HG03064 (cell line): Measurements from ENCODE around the gene RGS5.
"Not testable (repeated sequence)": the region's sequence is repeated elsewhere in the genome, so short reads cannot be mapped to it uniquely, and the experiment has no call there.

Source experiments
- ATAC-seq: cut with Tn5 transposase; IDR thresholded peaks from one replicate; pipeline ENCODE4 v1.9.1; 2021; ENCODE audit warnings: low read depth; ENCODE audit not compliant: unreplicated experiment

The RGS5 gene

GRCh38 chr1:163202833-163203451, at the start of gene RGS5:
RGS5 (minus strand) TSS chr1:163202916; CDS start chr1:163202835, 81 bp downstream.
- ATAC-seq, result no peak

- no peak for ATAC-seq
These were observed 47.8 kb upstream of the RGS5 start for GRCh38 chr1:163250382-163250974.

- ATAC-seq, result no peak
These were observed 45.3 kb upstream of the RGS5 start for GRCh38 chr1:163248064-163248463.

- not testable (repeated sequence) for ATAC-seq
These were observed 41.9 kb upstream of the RGS5 start for GRCh38 chr1:163244648-163245047.

GRCh38 chr1:163241746-163242145, 39.0 kb upstream of the RGS5 start:
- no peak for ATAC-seq

- ATAC-seq, result no peak
These were observed 38.0 kb upstream of the RGS5 start for GRCh38 chr1:163240705-163241104.

GRCh38 chr1:163233643-163234042, 30.9 kb upstream of the RGS5 start:
- ATAC-seq, result not testable (repeated sequence)

GRCh38 chr1:163231385-163231784, 28.7 kb upstream of the RGS5 start:
- no peak for ATAC-seq

GRCh38 chr1:163230827-163231226, 28.1 kb upstream of the RGS5 start:
- ATAC-seq, result no peak

GRCh38 chr1:163228271-163228670, 25.6 kb upstream of the RGS5 start:
- ATAC-seq, result not testable (repeated sequence)

GRCh38 chr1:163227126-163227525, 24.4 kb upstream of the RGS5 start:
- ATAC-seq, result no peak

GRCh38 chr1:163213626-163214025, 10.9 kb upstream of the RGS5 start:
- ATAC-seq, result no peak

GRCh38 chr1:163211667-163212066, 9.0 kb upstream of the RGS5 start:
- no peak for ATAC-seq

- ATAC-seq, result no peak
These were observed 2.8 kb upstream of the RGS5 start for GRCh38 chr1:163205513-163205912.

GRCh38 chr1:163203561-163203960, 845 bp upstream of the RGS5 start:
- ATAC-seq, result no peak

GRCh38 chr1:163201906-163202305, 810 bp downstream of the RGS5 start:
- no peak for ATAC-seq

GRCh38 chr1:163197022-163197421, 5.7 kb downstream of the RGS5 start:
- no peak for ATAC-seq

- no peak for ATAC-seq
These were observed 6.3 kb downstream of the RGS5 start for GRCh38 chr1:163196449-163196787.

GRCh38 chr1:163195728-163196448, 6.8 kb downstream of the RGS5 start:
- no peak for ATAC-seq

- ATAC-seq, result no peak
These were observed 11.4 kb downstream of the RGS5 start for GRCh38 chr1:163191301-163191700.

GRCh38 chr1:163188947-163189346, 13.8 kb downstream of the RGS5 start:
- ATAC-seq, result no peak

GRCh38 chr1:163187849-163188248, 14.9 kb downstream of the RGS5 start:
- no peak for ATAC-seq
